ENCODE results near the gene ORMDL2.
"Not testable (repeated sequence)": the region's sequence is repeated elsewhere in the genome, so short reads cannot be mapped to it uniquely, and the experiment has no call there.

The ORMDL2 gene

GRCh38 chr12:55850401-55850800, 32.6 kb downstream of the ORMDL2 start:
- DNase-seq (ENCODE audit: insufficient read length, low spot score) (no peak), FAIRE-seq (no peak)

GRCh38 chr12:55850893-55851292, 33.1 kb downstream of the ORMDL2 start:
- FAIRE-seq = no peak
- no peak for DNase-seq (ENCODE audit: insufficient read length, low spot score)

DNA sequence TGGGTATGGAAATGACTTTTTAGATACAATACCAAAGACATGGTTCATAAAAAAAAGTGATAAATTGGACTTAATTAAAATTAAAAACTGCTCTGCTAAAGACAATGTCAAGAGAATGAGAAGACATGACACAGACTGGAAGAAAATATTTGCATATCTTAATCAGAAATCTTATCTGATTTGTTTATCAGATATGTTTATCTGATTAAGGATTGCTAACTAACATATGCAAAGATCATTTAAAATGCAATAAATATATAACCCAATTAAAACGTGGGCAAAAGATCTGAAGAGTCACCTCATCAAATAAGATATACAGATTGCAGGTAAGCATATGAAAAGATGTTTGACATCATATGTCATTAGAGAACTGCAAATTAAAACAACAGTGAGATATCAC, 34.9 kb downstream of the ORMDL2 start:
- no peak for FAIRE-seq
- no peak for DNase-seq (ENCODE audit: insufficient read length, low spot score)

- DNase-seq (ENCODE audit: insufficient read length, low spot score) = no peak
These were observed 43.6 kb downstream of the ORMDL2 start for GRCh38 chr12:55861396-55861795.

GRCh38 chr12:55861871-55862270, 44.0 kb downstream of the ORMDL2 start:
- no peak for DNase-seq (ENCODE audit: insufficient read length, low spot score)
- no peak for FAIRE-seq

More at GRCh38 chr12:55861396-55861795, 43.6 kb downstream of the ORMDL2 start:
- FAIRE-seq = no peak

DNA sequence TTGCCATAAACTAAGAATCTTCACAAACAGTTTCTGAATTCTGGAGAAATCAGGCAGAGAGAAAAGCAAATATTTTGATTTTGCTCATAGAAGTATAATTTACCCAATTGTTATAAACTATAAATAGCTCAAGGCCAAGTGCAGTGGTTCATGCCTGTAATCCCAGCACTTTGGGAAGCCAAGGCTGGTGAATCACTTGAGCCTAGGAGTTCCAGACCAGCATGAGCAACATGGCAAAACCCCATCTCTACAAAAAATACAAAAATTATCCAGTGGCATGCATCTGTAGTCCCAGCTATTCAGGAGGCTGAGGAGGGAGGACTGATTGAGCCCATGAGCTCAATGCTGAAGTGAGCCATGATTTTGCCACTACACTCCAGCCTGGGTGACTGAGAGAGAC, 44.4 kb downstream of the ORMDL2 start:
- FAIRE-seq (no peak), DNase-seq (ENCODE audit: insufficient read length, low spot score) (no peak)

GRCh38 chr12:55862931-55863330, 45.1 kb downstream of the ORMDL2 start:
- not testable (repeated sequence) for DNase-seq (ENCODE audit: insufficient read length, low spot score); FAIRE-seq

GRCh38 chr12:55865327-55865726, 47.5 kb downstream of the ORMDL2 start:
- FAIRE-seq = no peak

GRCh38 chr12:55866454-55867004, 48.7 kb downstream of the ORMDL2 start:
- FAIRE-seq; DNase-seq (ENCODE audit: insufficient read length, low spot score): not testable (repeated sequence)

More at GRCh38 chr12:55865327-55865726, 47.5 kb downstream of the ORMDL2 start:
- no peak for DNase-seq (ENCODE audit: insufficient read length, low spot score)

All from GM19239 (cell line).